T follicular helper cell (primary cell): ENCODE measurements around the gene MEAK7.

Experiments used
- DNase-seq: peaks from one replicate; pipeline ENCODE4 v3.0.0-alpha.2; 2020; ENCODE audit warnings: low read depth

MEAK7 gene

DNA sequence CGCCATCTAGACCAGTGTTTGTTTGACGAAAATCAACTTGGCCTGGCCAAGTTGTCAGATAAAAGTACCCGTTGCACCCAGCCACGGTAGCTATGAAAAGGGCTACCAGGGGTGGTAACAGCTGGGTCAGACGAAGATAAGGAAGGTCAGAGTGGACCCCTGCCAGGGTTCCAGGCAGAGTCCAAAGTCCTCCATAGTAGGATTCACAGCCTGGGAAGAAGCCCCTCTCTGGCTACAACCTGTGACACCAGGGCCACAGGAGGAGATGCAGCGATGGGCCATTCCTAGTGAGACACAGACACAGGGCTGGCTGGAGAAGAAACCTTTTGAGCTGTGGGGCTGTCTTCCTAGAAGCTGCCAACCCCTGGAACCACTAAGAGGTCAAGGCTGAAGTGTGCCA is 39.3 kb downstream of the MEAK7 start:
- no peak for DNase-seq

DNA sequence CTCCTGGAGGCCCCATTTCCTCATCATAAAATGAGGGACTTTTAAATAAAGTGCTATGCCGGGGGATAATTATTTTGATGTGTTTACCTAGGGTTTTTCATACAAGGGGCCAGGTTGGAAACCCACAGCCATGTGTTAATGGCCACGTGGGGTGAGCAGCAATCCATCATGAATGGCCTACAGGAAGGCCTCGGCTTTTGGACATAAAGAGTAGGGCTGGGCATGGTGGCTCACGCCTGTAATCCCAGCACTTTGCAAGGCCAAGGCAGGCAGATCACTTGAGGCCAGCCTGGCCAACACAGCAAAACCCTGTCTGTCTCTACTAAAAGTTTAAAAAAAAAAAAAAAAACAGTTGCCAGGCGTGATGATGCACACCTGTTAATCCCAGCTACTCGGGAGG is 40.3 kb downstream of the MEAK7 start:
- DNase-seq, result no peak

DNA sequence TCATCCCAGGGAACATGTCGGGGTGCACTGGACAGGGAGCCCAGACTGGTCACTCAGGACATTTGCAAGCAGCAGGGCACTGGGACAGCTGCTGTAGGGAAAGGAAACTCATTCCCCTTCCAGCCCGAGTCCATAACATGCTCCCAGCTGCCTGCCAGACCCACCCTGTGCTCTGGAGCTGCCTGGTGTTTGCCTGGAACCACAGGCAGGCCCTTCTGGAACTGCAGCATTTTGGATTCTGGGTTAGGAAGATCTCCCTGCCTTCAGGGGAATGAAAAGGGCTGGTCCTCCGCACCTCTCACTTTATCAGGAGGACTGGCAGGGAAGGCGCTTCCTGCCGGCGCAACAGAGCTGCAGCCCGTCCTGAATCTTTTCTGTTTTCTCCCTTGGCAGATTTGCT is 41.2 kb downstream of the MEAK7 start:
- DNase-seq, result no peak

DNA sequence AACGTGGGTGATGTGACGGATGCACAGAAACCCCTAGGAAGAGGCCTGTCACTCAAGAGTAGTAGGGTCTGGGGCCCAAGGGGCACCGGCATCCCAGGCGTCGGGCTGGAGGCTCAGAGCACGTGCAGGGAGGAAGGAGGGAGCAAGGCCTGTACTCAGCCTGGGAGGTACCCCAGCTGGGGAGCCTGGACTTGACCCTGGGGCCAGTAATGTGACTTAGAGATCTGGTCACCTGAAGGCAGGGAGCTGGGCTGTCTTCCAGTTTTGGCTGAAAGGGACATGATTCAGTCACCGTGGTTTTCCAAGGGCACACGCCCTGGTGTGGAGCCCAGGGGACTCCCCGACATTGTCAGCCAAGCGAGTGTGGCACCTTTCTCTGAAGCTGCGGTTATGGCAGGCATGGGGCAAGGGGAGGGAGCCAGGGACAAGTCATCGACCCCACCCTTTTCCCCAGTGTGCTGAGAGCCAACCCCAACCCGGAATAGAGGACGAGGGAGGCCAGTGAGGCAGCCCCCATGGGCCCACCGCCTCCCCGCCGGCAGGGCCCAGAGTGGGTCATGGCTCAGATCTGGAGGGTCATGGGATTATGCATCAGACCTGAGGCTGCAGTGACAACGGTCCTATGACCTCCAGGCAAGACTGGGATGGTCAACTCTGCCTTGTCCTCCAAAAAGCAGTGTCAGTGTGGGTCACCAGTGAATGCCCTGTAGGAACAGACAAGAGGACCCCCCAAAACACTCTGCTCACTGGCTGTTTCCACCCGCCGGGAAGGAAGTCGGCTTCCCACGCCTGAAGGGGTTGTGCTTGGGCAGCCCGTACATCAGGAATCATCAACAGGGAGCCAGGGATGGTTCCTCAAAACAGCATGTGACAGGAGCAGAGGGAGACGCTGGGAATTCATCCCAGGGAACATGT is 41.9 kb downstream of the MEAK7 start:
- DNase-seq, result no peak

DNA sequence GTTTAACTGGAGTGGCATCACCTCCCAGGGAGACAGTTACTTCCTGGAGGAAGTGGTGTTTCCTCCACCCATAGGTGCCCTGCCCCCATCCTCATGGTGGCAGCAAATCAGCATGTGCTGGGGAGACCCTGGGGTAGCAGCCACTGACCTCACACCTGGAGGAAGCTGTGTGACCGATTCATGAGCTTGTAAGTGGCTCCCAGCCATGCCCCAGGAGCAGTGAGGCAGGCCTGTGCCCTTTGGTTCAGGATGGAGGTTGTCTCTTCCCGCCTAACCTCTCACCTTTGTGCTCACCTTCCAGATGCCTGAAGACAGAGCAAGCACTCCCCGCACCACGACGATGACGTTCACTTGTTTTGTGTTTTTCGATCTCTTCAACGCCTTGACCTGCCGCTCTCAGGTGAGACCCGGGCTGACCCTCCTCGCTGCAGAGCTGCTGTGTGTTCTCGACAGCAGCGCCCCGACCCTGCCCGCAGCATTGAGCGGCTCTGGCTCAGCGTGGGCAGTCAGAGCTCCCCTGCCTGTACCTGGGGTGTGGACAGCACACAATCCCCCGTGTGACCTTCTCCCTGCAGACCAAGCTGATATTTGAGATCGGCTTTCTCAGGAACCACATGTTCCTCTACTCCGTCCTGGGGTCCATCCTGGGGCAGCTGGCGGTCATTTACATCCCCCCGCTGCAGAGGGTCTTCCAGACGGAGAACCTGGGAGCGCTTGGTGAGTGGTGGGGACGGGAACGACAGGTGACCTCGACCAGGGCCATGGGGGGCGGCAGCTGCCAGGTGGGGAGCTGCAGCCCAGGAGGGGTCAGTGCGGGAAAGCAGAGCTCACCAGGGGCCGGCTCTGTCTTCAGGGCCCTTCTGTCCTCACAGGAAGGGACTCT is 42.8 kb downstream of the MEAK7 start:
- no peak for DNase-seq

DNA sequence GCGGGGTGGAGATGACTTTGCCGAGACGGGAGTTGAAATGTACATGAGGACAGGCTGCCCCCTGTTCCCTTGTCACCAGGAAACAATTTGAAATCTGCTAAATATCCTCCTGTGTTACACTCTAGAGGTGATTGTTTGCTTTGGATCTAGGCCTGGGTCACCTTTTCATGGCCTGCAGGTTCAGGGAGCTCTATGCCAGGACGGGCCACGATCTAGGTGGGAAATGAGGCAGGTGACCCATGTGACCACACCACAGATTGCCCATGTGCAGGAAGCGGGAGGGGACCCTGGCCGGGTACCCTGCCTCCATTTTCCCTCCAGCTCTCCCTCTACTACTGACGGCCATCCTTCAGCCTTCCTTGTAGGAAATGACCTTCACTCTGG is 43.4 kb downstream of the MEAK7 start:
- no peak for DNase-seq

DNA sequence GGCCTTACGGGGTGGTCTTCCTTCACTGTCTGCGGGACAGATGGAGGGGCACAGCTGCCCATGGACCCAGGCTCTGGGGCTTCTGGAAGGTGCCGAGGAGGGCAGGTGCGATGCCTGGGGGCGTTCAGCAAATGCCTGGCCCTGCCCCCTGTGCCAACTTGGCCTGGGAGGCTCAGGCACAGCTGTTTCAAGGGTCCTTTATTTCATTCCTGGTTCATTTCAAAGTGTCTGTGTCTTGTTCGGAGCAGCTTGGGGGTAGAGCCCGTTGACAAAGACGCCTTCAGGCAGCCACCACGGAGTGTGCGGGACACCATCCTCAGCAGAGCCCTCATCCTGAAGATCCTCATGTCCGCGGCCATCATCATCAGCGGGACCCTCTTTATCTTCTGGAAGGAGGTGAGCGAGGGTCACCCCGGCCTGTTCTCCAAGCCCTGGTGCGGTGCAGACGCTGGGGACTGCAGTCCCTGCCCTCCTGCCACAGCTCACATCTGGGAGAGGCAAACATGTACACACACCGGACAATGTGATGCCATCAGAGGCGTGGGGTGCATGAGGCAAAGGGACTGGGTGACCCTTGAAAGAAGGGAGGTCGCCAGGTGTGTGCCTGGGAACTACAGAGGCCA is 43.9 kb downstream of the MEAK7 start:
- DNase-seq, result no peak

DNA sequence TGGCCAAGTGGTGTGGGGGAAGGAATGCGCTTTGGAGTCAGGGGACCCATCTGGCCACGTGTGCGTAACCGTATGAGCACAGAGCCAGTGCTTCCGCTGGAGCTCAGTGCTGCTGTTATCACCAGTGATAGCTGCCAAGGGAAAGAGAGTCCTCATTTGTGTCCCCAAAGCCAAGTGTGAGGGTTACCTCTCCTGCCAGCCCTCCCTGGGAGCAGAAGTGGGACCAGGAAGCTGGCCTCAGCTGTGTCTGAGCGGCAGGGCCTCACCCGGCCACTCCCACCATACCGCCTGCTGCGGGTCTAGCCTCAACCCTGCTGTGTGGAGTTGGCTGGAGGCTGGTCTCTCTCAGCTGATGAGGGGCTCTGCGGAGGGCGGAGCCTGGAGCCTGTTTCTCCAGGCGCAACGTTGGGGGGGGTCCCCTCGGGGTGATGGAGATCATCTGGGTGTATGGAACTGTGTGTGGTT is 44.5 kb downstream of the MEAK7 start:
- no peak for DNase-seq

DNA sequence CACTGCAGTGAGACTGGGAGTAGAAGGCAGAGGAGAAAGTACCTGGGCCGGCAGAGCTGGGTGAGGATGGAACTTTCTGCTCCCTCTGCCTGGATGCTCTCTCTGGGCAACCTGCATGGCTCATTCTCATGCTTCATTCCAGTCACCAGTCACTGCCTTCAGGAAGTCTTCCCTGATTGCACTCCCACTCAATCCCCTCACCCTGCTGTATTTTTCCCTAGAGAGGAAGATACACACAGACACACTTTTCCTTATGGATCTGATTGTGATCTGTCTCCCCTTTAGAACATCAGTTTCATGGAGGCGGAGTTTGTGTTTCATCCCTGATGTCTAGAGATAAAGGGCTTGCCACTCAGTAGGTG is 44.9 kb downstream of the MEAK7 start:
- DNase-seq, result no peak

DNA sequence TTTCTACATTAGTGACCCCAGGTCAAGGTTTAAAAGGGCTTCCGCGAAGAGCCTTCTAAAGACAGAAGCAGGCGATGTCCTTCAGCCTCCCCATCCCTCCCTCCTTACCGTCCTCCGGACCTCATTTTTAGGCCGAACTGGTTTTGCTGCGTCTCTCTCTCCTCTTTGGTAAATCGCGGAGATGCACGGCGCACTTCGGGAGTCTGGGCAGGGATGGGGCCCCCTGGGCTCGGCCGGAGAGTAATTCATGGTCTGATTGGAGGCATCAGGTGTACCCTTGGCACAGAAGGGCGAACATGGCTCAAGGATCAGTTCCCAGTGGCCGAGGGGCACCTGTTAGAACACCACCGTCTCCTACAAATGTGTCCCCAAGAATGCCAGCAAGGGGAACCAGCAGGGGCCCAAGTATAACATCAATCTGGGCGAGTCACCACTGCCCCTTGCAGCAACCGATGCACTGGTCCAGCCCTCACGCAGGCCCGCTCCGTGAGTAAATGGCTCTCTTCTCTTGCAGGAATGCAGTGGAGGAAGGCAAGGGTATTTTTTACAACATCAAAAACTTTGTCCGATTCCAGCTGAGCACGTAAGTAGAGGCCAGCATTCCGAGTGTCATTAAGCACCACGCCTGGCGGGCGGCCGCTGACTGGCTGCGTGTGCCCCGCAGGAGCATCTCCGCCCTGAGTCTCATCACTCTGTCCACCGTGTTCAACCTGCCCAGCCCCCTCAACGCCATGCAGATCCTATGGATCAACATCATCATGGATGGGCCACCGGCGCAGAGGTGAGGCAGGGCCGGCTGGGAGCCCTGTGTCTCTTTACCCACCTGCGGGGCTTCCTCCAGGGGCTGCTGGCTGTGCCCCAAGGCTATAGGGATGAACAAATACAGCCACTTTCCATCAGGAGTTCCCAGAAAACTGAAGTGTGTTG is 45.6 kb downstream of the MEAK7 start:
- no peak for DNase-seq

DNA sequence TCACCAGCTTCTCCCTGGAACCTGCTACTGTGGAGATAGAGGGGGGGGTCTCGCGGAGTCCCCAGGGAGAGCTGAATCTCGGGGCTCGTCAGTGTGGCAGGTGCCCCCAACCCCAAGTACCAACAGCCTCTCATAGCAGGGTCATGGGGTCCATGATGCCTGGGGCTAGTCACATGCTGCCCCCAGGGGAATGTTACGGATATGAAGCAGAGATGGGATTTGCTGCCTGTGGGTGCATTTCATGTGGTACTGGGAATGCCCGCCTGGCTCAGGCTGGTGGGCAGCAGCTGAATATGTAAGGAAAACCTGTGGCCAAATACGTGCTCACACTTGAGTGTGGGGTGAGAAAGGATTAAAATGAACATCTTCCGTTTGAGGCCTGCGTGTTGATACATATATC is 49.4 kb downstream of the MEAK7 start:
- DNase-seq, result no peak
